CD4-positive, alpha-beta T cell treated with Interleukin-10 for 1 hour (primary cell): ENCODE results near the gene GPR4.
"Not testable (repeated sequence)": the region's sequence is repeated elsewhere in the genome, so short reads cannot be mapped to it uniquely, and the experiment has no call there.

Experiments used
- DNase-seq: peaks from one replicate; pipeline ENCODE4 v3.0.0-alpha.2; 2020

The GPR4 gene

DNA sequence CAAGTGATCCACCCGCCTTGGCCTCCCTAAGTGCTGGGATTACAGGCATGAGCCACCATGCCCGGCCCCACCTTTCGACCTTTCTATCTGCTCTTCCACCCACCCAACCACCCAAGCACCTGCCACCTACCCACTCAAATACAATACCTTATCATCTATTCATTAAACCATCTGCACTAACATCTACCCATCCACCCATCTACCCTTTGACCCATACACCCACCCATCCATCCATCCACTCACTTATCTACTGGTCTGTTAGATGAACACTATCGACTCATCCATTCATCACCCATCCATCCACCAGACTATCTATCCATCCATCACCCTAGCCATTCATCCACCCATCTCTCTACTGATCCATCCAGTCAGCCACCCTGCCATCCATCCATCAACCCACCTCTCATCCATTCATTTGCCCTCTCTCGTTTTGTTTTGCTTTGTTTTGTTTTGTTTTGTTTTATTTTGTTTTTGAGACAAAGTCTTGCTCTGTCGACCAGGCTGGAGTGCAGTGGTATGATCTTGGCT, 20.0 kb upstream of the GPR4 start:
- no peak for DNase-seq

DNA sequence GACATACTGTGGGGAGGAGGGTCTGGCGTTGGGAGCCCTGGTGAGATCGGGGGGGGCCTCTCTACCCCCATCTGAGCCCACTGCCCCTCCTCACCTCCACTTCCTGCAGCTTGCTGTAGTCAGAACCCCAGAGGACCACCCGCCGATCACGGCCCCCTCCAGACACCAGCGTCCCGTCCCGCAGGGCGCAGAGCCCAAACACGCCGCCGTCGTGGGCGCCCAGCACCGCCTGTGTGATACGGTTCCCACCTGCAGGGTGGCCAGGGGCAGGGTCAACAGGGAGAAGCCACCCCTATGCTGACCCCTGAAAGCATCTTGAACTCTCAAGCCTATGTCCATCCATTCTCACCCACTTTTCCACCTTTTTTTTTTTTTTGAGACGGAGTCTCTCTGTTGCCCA, 19.4 kb upstream of the GPR4 start:
- no peak for DNase-seq

DNA sequence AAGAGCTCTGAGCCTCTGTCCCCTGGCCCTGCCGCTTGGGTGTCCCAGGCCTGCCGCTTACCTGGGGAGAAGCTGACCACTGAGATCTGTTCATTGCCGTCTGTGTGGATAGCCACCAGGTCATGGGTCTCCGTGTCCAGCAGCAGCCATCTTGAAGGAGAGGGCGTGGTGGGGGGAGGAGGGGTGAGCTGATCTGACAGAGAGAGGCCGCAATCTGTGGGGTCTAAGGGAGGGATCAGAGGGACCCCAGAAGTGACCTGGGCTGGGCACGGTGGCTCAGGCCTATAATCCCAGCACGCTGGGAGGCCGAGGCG, 14.6 kb upstream of the GPR4 start:
- DNase-seq, result no peak

DNA sequence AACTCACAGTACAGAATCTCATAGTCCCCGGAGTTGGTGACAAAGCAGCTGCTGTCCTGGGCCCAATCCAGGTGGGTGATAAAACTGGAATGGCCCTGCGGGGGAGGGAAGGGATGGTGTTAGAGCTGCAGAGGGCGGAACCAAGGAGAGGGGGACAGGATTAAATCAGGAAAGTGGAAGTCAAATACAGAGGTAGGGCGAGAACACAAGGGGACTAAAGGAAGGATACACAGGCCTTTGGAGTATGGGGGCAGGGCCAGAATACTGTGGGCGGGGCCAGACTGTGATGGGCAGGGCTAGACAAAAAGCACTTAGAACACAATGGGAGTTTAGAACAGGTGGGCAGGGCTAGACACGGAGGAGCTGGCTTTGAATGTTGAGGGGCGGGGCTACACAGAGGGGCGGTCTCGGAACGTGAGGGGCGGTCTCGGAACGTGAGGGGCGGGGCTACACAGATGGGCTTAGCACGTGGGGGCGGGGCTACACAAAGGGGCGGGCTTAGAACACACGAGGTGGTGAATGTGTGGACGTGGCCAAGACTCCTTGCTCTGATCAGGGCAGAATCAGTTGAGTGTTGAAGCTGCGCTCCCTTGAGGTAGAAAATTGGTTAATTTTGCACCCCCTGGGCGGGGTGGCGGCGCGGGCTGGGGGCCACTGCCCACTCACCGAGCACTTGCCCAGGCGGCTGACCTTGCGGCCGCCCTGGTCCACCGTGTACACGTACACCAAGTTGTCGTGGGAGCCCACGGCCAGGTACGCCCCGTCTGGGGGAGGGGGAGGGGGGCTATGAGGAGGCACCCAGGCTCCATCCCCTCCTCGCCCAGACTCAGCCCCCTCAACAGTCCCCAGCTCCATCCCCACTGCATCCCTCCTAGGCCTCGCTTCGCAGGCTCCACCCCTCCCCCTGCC, 14.0 kb upstream of the GPR4 start:
- peak; percentile 84 for DNase-seq

DNA sequence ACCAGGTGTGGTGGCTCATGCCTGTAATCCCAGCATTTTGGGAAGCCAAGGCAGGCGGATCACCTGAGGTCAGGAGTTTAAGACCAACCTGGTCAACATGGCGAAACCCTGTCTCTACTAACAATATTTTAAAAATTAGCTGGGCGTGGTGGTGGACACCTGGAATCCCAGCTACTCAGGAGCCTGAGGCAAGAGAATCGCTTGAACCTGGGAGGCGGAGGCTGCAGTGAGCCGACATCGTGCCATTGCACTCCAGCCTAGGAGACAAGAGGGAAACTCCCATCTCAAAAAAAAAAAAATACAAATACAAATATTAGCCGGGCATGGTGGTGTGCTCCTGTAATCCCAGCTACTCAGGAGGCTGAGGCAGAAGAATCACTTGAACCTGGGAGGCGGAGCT, 13.0 kb upstream of the GPR4 start:
- DNase-seq, result not testable (repeated sequence)

DNA sequence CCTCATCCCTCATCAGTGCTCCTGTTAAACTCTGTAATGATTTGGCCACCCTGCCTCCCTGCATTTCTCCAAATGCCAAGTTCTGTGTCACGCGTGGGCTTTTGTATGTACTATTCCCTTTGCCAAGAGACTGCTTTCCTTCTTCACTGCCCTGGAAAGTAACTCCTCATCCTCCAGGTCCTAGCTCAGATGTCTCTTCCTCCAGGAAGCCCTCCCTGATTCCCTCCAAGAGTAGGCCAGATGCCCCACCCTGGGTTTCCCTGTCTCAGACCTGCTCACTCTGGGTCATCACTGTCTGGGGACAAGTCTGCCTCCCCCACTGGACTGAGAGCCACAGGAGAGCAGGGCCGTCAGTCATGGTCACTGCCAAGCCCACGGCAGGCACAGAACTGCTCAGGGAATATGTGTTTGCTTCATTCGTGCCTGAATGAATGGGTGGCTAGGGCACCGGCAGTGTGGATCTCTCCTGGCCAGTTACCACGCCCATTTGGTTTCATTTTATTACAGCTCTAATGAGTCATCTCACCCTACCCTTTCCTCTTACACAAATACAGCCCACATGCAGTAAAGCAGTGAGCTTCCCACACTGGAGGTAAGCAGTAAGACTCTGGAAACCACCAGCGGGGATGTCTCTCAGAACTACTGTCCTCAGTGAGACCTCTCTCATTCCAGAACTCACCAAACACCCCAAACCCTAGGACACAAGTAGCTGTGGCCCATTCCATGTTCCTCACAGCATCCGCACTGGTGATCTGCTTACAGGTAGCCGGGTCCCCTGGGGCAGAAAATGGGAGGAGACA, 12.1 kb upstream of the GPR4 start:
- peak; percentile 41 for DNase-seq

DNA sequence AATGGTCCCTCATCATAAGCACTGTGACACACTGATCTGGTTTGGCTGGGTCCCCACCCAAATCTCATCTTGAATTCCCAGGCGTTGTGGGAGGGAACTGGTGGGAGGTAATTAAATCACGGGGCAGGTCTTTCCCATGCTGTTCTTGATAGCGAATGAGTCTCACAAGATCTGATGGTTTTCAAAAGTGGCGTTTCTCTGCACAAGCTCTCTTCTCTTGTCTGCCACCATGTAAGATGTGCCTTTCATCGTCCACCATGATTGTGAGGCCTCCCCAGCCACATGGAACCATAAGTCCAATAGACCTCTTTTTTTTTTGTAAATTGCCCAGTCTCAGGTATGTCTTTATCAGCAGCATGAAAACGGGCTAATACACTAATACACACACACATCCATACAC, 6.9 kb upstream of the GPR4 start:
- no peak for DNase-seq

DNA sequence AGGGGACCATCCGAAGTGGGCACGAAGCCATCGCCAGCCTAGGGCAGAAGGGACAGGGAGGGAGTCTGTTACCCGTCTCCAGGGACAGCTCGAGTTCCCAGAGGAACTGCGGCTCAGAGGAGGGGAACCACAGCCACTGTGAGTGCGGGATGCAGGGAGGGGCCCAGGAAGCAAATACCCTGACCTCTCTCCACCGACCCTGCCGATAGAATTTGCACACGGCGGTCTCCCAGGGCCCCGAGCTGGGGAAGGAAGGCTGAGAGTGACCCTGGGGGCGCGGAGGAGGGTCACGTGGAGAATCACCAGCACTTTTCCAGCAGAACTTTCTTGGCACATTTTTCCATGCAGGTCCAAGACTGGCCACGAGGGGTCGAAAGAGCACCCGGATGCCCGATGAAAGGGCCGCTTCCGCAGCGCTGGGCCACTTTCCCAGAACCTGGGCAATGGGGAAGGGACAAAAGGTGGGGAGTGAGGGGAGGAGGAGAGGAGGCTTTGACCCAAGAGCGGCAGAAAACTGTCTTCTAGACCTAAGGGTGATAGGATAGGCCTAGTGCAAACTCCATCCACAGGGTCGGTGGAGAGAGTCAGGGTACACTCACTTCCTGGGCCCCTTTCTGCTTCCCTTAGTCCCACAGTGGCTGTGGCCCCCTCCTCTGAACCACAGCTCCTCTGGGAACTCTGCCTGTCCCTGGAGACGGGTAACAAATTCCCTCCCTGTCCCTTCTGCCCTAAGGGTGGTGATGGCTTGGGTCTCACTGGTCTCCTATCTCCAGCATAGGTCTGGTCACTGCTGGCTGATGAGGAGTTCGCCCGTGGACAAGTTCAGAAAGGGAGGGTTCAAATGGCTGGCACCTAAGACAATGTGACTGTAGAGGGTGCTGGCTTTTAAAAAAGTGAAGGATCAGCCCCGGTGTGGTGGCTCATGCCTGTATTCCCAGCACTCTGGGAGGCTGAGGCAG, 5.3 kb upstream of the GPR4 start:
- DNase-seq, result peak; percentile 46

DNA sequence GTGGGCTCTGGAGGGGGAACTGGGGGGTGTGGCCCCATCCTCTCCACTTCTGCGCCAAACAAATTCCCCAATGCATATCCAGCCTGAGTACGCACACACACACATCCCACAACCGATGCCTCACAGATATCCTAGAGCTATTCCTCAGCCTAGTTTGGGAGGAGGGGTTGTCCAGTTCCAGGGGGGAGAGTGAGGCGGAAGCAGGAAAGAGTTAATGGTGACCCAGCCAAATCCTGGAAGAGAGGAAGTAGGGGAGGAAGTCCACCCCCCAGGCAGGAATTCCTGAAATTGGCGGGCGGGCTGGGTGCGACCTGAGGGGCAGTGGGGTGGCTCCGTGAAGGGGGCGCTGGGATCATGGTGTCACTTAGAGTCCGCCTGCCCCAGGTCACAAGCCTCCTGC, 897 bp downstream of the GPR4 start:
- DNase-seq, result no peak

DNA sequence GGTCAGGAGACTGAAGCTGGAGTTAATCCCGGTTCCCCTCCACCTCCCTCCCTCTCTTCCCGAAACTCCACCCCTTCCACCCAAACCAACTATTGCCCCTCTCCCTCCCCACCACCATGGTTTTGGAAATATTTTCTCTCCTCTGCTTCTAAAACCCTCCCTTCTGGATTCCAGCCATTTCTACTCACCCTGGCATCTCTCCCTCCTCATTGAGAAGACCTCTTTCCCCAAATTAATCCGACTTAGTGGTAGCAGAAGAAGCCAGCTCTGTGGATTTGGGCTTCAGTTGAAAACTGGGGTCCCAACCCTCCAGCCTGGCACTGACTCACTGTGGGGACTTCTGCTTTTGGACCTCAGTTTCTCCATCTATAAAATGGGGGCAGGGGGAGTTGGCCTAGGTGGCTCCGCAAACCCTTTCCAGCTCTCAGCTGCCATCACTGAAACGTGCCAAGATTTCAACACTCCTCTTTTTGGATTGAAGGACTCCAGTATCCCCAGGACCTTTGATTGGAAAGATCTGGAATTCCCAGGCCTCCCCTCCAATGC, 1.6 kb downstream of the GPR4 start:
- DNase-seq, result no peak

DNA sequence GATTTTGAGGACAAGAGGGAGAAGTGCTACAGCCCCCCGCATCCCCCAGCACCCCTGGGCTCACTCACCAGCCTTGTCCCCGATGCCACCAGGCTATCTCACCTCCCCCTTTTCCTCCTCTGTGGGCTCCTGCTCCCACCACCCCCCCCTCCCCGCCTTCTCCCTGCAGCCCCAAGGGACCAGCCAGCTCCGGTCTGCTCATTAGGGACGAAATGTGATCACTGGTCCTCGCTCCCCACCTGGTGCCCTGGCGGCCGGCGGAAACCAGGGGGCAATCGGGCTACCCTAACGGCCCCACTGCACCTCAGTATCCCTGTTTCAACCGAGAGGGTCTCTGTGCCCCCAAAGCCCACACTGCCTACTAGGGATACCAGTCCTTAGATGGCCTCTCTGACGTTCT, 2.7 kb downstream of the GPR4 start:
- DNase-seq, result no peak

DNA sequence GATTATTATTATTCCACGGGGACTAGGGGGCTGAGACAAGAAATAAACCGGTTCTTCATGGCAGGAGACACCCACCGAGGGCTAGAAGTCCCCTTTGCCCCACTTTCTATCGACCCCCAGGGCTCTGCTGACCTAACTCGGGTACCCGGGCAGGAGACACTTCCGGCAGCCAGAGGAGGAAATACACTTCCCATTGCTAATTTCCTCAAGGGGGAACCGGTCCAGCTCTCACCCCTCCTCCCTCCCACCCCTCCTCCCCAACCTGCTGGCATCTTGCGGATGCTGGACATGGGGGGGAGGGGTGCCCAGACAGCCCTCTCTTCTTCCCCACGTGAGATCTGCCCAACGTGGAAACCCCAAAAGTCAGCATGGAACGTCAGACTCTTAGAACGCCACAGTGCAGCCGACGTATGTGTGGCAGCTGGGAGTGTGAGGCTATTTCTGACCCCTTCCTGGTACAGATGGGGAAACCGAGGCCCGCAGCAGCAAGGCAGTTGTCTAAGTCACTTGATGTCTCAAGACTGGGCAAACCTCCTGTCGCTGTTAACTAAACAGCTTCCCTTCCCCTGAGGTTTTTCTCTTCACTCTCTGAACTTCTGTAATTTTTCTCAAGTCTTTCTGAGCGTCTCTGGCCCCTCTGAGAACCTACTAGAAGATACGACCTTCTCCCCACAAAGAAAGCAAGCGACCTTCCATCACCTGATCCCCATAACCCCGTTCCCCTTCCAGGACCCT, 3.6 kb downstream of the GPR4 start:
- peak; percentile 17 for DNase-seq

DNA sequence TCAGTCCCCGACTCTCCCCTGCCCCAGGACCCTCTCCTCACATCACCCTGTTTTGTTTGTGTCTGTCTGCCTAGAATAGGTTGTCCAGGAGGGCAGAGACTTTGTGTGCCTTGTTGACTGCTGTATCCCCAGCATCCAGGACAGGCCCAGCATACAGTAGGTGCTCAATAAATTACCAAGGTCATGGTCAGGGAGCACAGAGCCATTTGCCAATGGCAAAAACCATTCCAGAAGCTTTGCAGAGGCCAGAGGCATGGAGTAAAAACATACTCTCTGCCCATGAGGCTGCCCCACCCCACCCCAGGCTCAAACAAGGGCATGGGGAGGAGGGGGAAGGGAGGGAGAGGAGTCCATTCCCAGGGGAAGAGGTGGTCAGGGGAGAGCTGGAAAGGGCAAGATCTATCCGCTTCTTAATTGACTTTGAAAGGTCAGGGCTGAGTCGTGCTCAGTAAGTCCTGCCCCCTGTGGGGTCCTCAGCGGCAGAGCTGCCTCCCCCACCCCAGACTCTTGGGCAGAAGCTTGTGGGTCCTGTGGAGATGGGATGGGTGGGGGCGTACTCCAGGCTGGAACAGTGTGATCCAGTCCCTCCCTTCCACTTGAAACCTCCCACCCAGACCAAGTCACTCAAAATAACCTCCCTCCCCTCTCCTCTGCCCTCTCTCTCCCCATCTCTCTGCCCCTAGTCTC, 4.4 kb downstream of the GPR4 start:
- DNase-seq, result no peak

DNA sequence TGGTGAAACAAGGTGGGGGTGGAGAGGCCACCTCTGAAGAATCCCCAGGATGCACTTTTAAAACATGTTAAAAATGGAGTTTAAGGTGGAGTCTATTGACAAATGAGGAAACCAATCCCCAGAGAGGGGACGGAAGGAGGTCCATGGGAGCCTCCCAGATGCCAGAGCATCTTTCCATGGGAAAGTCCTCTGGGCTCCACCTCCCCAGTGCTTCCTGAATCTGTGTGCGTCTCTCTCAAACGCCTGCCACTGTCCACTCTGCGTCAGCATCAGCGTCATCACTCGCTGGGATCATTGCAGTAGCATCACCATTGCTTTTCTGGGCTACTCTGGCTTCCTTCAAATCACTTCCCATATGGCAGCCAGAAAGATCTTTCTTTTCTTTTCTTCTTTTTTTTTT, 6.2 kb downstream of the GPR4 start:
- no peak for DNase-seq

DNA sequence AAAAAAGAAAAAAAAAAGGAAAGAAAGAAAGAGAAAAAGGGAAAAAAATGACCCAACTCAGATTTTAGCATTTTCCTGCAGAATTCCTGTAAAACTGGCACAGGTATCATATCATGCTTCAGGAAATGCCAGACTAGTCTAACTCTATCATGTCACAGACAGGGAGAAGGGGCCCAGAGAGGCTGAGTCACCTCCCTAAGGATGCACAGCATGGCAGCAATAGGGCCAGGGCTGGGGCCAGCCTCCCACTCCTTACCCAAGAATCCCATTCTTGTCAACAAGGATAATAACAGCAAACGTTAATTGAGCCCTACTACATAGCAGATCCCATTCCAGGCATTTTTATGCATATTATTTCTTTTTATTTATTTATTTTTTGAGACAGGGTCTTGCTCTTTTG, 8.5 kb downstream of the GPR4 start:
- no peak for DNase-seq

DNA sequence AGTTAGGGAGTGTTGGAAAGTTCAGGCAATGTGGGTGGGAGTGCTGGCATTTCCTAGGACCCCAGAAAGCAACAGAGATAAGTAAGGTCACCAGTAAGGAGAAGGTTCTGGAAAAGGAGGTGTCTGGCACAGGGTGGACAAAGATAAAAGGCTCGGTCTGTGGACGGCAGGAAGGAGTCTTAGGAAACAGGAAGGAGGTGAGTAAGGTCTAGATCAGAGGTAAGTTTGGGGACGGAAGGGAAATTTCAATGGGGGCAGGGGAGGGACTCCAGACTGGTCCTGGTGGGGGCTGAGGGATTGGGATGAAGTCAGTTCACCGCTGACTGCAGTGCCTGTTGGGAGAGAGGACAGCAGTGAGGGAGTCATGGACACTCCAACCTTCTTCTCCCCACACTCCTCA, 9.6 kb downstream of the GPR4 start:
- no peak for DNase-seq

DNA sequence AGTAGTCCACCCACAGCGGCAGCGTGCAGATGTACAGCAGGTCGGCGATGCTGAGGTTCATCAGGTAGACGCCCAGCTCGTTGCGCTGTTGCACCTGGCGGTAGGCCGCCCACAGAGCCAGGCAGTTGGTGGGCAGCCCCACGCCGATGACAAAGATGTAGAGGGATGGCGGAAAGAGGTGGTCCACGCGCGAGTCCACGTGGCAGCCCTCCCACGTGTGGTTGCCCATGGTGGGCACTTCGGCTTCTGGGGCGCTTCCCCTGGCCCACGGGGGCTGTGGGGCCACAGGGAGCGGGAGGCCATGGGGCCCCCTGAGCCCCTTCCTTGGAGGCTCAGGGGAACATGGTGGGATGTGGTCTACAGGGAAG, 10.4 kb downstream of the GPR4 start:
- no peak for DNase-seq

DNA sequence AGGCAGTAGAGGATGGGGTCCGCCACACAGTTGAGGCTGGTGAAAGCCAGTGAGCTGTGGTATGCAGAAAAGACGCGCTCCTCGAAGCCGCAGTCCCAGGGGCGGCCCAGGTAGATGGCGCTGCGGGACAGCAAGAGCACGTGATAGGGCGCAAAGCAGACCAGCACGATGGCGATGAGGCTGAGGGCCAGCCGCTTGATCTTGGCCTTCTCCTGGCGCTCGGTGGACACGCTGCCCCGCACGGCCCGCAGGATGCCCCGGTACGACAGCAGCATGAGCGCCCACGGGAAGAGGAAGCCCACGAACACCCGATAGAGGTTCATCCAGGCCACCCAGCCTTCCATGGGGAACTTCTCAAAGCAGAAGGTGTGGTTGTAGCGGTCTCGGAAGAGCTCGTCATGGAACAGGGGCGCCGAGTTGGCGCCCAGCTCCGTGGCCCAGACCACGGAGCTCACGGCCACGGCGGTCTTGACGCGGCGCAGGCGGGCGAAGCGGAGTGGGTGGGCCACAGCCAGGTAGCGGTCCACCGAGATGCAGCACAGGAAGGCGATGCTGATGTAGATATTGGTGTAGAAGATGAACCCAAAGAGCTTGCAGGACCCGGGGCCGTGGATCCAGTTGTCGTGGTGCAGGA, 10.9 kb downstream of the GPR4 start:
- DNase-seq, result peak; percentile 33

DNA sequence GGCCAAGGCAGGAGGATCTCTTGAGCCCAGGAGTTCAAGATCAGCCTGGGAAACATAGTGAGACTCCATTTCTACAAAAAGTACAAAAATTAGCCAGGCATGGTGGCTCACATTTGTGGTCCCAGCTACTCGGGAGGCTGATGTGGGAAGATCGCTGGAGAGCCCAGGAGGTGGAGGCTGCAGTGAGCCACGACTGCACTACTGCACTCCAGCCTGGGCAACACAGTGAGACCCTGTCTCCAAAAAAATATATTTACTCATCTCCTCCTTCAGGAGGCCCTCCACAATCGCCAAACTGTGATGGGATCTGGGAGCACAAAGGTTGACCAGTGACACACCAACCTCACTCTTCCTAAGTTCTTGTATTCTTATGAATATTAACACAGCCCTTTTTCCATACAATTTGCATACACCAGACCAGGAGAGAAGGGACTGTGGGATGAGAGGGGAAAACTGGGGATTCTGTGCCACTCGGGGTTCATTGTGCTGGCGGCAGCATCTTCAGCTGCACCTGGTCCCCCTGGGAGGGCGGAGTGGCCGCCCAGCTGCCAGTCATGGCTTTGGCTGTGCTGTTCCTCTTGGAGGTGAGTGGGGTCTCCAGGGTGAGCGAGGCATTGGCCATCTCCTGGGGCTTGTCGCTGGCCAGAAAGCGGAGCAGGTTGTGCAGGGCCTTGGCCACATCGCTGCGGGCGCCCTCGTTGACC, 11.6 kb downstream of the GPR4 start:
- no peak for DNase-seq

DNA sequence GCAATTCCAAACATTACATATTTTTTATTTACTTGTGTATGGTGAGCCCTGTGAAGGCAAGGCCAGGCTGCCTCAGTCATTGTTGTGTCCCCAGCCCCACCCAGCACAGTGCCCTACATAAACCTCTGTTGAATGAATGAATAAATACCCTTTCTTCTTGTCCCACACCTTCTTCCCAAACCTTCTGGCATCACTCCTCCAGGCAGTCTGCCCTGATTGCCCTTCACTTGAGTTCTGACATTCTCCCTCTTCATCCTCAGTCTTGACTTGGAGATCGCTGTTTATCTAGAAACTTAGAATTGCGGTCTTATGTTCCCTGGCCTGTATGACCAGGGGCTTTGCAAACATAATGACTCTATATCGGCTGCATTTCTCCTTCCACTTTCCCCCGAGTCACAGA, 12.2 kb downstream of the GPR4 start:
- DNase-seq, result no peak
